Measurements from ENCODE around the gene TNFRSF1A.
A peak's percentile ranks its signal among the peaks of the same experiment; 100 is the strongest.

The TNFRSF1A gene

DNA sequence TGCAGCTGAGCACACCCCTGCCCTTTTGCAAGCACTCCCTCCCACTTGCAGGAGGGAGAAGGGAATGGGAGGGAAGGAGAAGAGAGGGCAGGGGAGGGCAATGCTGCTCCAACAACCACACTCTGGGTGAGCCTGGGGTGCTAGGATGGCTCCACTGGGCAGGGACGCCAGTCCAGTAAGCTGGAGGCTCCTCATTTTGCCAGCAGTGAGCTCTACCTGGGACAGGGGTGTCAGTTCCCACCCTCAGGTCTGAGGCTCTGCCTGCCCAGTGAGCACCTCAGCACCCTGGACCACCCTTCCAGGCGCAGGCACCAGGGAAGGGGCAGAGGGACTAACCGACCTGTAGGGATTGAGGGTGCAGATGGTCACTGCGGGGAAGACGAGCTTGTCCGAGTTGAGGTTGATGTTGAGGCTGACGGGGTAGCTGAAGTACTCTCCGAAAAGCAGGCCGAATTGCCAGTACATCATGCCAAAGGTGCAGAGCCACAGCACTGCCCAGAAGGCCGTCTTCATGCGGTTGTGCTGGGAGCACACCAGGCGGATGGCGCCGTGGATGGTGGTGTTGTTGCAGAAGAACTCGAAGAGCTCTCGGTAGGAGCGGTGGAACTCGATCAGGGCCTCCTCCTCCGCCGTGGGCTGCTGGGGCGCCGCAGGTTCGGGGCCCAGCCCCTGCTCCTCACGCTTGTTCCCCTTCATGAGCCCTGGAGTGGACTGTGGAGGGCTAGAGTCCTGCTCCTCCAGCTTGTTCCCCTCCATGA is 32.3 kb upstream of the TNFRSF1A start:
- no peak for DNase-seq (ENCODE audit: low read depth in 2 of 2)

DNA sequence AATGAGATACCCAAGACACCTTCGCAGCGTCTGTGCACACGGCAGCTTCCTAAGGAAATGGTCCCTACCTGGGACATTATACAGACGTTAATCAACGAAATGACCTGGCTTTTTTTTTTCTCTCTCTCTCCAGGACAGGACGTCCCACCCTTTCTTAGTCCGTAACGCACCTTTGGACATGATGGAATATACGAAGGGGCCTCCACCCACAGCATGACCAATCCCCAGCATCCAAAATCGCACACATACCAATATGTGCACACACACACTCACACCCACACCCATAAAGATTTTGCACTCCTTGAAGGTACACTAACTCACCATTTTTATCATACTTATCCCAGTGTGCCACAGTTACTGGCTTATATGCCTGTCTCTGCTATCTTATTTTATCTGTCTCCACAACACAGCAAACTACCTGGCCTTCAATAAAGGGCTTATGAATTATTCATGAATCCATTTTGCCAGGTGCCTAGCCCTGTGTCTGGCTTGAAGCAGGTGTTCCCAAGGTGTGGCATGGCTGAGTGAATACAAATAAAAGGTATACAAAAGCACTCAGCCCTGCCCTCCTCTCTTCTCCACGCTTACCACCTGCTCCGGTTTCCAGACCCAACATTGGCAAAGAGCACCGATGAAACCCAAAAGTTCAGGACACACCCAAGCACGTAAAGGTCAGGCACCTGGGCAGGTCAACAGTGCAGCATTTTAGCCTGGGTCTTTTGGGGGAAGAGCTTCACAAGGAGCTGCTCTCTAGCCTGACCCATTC is 31.3 kb upstream of the TNFRSF1A start:
- DNase-seq (ENCODE audit: low read depth in 2 of 2): no peak

DNA sequence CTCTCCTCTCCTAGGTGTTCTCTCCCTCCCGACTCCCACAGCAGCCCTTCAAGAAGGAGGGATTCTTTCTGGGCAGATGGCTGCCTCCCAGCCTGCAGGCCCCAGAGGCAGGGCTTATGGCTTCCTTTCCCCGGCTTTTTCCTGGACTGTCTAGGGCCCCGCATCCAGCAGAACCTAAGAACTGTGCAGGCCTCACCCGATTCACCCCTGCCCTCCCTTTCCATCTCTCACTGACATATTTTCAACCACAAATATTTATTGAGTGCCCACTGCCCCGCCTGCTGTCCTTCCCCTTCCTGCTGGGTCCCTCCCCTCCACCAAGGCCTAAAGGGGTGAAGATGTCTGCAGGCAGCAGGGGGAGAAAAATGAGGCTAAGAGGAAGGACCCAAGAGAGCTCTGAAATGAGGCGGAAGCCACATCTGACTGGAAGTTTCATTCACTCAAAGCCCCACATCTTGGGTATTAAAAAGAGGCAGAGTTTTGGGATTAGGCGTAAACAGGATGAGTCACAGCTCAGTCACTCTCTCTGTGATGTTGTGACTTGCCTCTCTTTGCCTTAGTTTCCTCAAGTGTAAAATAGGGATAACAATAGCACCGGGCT is 30.6 kb upstream of the TNFRSF1A start:
- DNase-seq (ENCODE audit: low read depth in 2 of 2): no peak

GRCh38 chr12:6370994-6371754 is 29.3 kb upstream of the TNFRSF1A start:
- no peak for DNase-seq (ENCODE audit: low read depth in 2 of 2)

DNA sequence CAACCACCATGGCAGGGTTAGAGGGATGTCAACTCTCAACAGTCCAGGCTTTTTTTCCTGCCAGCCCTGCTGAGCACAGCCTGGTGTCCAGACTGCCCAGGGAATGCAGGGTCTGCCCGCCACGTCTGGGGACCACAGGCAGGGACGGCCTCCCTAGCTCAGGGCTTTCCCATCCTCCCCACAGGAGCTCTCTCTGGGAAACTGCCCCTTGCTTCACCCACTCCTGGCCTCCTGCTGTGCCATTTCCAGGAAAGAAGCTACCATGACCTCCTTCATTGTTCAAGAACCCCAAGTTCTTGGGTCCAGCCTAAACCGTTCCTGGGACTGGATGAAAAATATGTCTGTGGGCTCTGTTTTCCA is 28.7 kb upstream of the TNFRSF1A start:
- DNase-seq (ENCODE audit: low read depth in 2 of 2): no peak

DNA sequence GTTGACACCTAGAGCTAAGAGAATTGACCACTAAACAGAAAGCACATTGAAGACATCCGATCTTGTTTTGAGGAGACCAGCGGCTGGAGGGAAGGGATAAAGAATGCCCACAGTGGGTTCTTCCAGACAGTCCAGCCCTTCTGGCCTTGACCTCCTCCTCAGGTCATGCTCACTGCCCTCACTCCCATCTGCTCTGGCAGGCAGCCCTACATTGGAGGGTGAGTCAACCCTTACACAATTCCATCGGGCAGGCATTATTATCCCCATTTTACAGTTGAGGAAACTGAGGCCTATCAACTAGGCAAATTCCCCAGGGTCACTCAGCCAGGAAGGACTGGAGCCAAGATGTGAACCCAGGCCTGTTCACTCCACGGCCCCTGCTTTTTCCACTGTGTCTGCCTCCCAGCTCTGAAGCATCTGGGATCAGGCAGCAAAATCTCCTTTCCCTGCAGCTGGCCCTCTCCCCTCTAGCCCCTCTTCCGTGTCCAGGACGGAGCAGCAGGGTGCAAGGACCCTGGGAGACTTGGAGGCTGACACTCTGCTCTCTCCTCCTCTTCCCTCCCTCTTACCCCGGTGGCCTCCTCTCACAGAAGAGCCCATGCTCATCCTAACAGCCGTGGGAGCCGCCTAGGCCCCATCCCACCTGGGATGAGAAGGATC is 28.2 kb upstream of the TNFRSF1A start:
- DNase-seq (ENCODE audit: low read depth in 2 of 2): no peak

GRCh38 chr12:6368906-6369525 is 27.1 kb upstream of the TNFRSF1A start:
- no peak for DNase-seq (ENCODE audit: low read depth in 2 of 2)

DNA sequence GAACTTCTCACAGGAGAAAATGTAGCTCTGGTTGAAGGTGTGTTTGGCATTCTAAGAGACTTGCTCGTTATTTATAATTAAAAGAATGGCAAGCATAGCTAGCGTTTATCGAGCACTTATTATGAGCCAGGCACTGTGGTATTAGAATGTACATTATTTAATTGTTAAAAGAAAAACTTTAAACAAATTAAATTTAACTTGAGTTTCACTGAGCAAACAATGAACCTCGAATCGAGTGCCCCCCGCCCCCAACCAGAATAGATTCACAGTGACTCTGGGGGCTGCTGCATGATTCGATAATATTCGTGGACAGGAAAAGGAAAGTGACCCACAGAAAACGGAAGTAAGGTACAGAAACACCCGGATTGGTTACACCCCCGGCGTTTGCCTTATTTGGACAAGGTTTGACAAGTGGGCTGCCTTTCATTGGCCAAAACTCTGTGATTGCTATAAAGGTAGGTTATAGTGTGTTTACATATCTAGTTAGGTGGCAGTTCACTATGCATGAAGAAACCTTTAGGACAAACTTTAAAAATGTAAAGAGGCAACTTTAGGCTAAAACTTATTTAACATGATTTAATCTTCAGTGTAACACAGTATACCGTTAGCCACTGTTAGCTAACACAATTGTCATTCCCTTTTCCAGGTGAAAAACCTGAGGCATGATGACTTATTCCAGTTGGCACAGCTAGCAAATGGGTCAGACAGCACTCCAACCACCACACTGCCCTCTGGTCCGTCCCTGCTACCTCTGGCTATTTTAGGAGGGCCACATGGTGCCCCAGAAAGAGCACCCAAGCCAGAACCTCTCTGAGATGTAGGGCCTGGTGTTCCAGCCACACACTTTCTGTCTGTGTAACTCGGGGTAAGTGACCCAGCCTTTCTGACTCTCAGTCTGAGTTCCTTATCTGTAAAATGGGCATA is 26.4 kb upstream of the TNFRSF1A start:
- no peak for DNase-seq (ENCODE audit: low read depth in 2 of 2)

DNA sequence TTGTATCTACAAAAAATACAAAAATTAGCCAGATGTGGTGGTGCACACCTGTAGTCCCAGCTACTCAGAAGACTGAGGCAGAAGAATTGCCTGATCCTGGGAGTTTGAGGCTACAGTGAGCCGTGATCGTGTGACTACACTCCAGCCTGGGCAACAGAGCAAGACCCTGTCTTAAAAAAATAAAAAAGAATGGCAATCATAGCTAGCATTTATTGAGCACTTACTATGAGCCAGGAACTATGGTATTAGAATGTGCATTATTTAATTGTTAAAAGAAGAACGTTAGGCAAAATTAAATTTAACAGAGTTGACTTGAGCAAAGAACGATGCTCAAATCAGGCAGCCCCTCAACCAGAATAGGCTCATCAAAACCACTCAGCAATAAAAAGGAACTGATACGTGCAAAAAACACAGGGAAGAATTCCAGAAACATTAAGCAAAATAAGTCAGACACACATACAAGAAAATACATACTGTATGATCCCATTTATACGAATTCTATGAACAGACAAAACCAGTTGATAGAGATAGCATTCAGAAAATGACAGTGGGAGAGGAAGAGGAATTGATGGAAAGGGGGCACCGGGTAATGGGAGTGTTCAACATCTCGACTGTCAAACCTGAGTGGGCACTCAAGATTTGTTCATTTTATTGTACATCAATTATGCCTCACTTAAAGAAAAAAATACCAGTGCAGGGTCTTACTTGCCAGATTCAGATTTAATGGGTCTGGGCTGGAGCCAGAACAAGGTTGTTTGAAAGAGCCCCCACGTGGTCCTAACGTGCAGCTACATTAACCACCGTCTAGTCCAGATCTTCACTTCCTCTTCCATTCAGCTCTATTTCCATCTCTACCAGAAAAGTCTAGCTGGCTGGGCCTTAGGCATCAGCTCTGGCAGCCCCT is 25.4 kb upstream of the TNFRSF1A start:
- DNase-seq (ENCODE audit: low read depth in 2 of 2): peak in 1 of 2 donors; percentile 26

- no peak for DNase-seq (ENCODE audit: low read depth in 2 of 2)
Measured at GRCh38 chr12:6364044-6364374, 22.1 kb upstream of the TNFRSF1A start.

- peak; percentile 27 to 58 for DNase-seq (ENCODE audit: low read depth in 2 of 2)
Measured at GRCh38 chr12:6363330-6364043, 21.6 kb upstream of the TNFRSF1A start.

GRCh38 chr12:6363010-6363329 is 21.1 kb upstream of the TNFRSF1A start:
- DNase-seq (ENCODE audit: low read depth in 2 of 2): no peak

DNA sequence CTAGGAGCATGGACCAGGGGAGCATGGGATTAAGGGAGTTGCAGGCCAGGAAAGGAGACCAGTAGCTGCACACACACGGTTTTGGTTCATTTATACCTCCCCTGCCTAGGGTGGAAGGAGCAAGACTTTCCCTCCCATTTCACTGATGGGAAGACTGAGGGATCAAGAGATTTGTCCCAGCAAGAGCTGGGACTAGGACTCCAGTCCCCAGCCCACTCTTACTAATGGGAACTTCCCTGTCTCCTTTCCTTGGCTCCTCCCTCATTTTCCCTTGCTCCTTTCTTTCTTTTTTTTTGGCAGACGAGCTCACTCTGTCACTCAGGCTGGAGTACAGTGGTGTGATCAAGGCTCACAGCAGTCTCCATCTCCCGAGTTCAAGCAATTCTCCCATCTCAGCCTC is 20.5 kb upstream of the TNFRSF1A start:
- no peak for DNase-seq (ENCODE audit: low read depth in 2 of 2)

- no peak for DNase-seq (ENCODE audit: low read depth in 2 of 2)
Measured at GRCh38 chr12:6361834-6362233, 20.0 kb upstream of the TNFRSF1A start.

GRCh38 chr12:6360578-6361490 is 19.0 kb upstream of the TNFRSF1A start:
- no peak for DNase-seq (ENCODE audit: low read depth in 2 of 2)

DNA sequence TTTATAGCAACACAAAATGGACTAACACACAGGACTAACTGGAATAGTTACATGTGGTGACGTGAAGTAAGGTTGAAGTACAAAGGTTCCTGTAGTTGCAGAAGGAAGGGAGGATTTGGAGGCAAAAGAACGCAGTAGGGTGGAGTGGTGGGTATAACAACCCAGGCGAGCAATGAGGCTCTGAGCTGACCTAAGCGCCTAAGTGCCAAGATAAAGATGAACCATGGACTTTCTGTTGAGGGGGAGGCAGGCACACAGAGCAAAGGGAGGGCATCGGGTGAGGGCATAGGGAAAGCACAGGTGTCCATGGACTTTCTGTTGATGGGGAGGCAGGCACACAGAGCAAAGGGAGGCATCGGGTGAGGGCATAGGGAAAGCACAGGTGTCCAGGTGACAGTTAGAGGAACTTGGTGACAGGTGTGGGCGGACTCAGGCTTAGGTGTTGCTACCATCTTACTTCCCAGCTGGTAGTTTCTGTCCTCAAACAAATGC is 18.2 kb upstream of the TNFRSF1A start:
- DNase-seq (ENCODE audit: low read depth in 2 of 2): no peak

DNA sequence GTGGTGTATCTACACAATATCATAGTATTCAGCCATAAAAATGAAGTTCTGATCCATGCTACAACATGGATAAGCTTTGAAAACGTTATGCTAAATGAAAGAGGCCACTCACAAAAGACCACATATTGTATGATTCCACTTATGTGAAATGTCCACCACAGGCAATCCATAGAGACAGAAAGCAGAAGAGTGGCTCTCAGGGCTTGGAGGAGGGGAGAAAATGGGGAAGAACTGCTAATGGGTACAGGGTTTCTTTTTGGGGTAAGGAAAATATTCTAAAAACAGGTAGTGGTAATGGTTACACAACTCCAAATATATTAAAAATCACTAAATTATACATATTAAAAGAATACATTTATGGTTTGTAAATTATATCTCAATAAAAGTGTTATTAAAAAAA is 17.0 kb upstream of the TNFRSF1A start:
- no peak for DNase-seq (ENCODE audit: low read depth in 2 of 2)
